ENCODE data around the gene UBE2H.
"Not testable (repeated sequence)": the region's sequence is repeated elsewhere in the genome, so short reads cannot be mapped to it uniquely, and the experiment has no call there.

Gene UBE2H

GRCh38 chr7:129870668-129871067, 82.1 kb downstream of the UBE2H start:
- DNase-seq: no peak

GRCh38 chr7:129866251-129866650, 86.5 kb downstream of the UBE2H start:
- DNase-seq: no peak

- DNase-seq: no peak
These were observed 86.9 kb downstream of the UBE2H start for GRCh38 chr7:129865925-129866201.

GRCh38 chr7:129865093-129865924, 87.5 kb downstream of the UBE2H start:
- DNase-seq: no peak

GRCh38 chr7:129864676-129865075, 88.1 kb downstream of the UBE2H start:
- not testable (repeated sequence) for DNase-seq

- no peak for DNase-seq
These were observed 88.7 kb downstream of the UBE2H start for GRCh38 chr7:129864042-129864441.

- no peak for DNase-seq
These were observed 90.1 kb downstream of the UBE2H start for GRCh38 chr7:129862682-129863081.

- not testable (repeated sequence) for DNase-seq
These were observed 92.0 kb downstream of the UBE2H start for GRCh38 chr7:129860784-129861183.

GRCh38 chr7:129859183-129859582, 93.6 kb downstream of the UBE2H start:
- DNase-seq: no peak

GRCh38 chr7:129858490-129858889, 94.3 kb downstream of the UBE2H start:
- DNase-seq: no peak

GRCh38 chr7:129857313-129857712, 95.4 kb downstream of the UBE2H start:
- no peak for DNase-seq

- no peak for DNase-seq
These were observed 96.6 kb downstream of the UBE2H start for GRCh38 chr7:129855935-129856717.

- no peak for DNase-seq
These were observed 97.5 kb downstream of the UBE2H start for GRCh38 chr7:129855234-129855673.

GRCh38 chr7:129854401-129854800, 98.4 kb downstream of the UBE2H start:
- DNase-seq: no peak

GRCh38 chr7:129853661-129854268, 99.0 kb downstream of the UBE2H start:
- DNase-seq: no peak

GRCh38 chr7:129851809-129852208, 101.0 kb downstream of the UBE2H start:
- DNase-seq: no peak

- DNase-seq: no peak
These were observed 101.6 kb downstream of the UBE2H start for GRCh38 chr7:129851174-129851573.

GRCh38 chr7:129848436-129848835, 104.3 kb downstream of the UBE2H start:
- no peak for DNase-seq

- no peak for DNase-seq
These were observed 106.8 kb downstream of the UBE2H start for GRCh38 chr7:129845972-129846327.

- no peak for DNase-seq
These were observed 107.4 kb downstream of the UBE2H start for GRCh38 chr7:129845178-129845971.

- no peak for DNase-seq
These were observed 108.6 kb downstream of the UBE2H start for GRCh38 chr7:129843978-129844840.

GRCh38 chr7:129843365-129843898, 109.3 kb downstream of the UBE2H start:
- no peak for DNase-seq
